Keratinocyte (primary cell): ENCODE data around the gene RUSC1.

ENCODE experiments used
- EZH2 ChIP-seq: IDR thresholded peaks from one replicate; pipeline ENCODE4 v1.6.1; 2012; ENCODE audit warnings: inconsistent platforms, mild to moderate bottlenecking, low read length, moderate library complexity
- TF ChIP-seq, protein P1 (sequence below), 3 experiments: IDR thresholded peaks in 1 of 3; conservative IDR thresholded peaks in 1 of 3; optimal IDR thresholded peaks in 1 of 3; 2 replicates in 2 of 3; 3 replicates in 1 of 3; pipeline versions ENCODE3 to v1.5.1; 2011; ENCODE audit warnings: low read length in 3 of 3, mild to moderate bottlenecking in 3 of 3, moderate library complexity in 2 of 3, control low read depth in 1 of 3, inconsistent platforms in 1 of 3; ENCODE audit not compliant: insufficient read depth in 2 of 3; ENCODE audit errors: extremely low read depth in 1 of 3

DNA sequence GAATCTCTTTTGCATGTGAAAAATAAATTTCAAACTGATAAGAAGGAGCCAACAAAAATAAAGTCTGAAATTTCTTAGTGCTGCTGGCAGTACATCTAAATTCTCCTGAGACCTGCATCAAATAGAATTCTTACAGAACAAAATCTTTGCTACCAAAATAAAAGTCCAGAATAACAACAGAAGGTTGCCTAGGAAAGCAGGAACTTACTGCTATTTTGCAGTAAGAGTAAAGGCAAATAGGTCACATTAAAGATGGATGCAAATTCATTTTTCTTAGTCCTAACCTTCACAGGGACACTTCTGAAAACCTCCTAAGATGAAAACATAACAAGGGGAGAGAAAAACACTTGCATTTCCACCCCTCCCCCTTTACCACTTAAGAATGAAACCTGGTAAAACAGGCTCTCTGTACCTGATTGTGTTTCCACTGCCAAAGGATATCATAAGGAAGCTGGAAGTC is 59.0 kb downstream of the RUSC1 start:
- TF ChIP-seq EZH2 = no peak
- TF ChIP-seq, protein P1, sequence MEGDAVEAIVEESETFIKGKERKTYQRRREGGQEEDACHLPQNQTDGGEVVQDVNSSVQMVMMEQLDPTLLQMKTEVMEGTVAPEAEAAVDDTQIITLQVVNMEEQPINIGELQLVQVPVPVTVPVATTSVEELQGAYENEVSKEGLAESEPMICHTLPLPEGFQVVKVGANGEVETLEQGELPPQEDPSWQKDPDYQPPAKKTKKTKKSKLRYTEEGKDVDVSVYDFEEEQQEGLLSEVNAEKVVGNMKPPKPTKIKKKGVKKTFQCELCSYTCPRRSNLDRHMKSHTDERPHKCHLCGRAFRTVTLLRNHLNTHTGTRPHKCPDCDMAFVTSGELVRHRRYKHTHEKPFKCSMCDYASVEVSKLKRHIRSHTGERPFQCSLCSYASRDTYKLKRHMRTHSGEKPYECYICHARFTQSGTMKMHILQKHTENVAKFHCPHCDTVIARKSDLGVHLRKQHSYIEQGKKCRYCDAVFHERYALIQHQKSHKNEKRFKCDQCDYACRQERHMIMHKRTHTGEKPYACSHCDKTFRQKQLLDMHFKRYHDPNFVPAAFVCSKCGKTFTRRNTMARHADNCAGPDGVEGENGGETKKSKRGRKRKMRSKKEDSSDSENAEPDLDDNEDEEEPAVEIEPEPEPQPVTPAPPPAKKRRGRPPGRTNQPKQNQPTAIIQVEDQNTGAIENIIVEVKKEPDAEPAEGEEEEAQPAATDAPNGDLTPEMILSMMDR (optimal IDR thresholded peaks at IDR 0.05 in 1 of 3, IDR thresholded peaks at IDR 0.05 in 1 of 3, conservative IDR thresholded peaks at IDR 0.05 in 1 of 3; ENCODE audit: extremely low read depth in 1 of 3, insufficient read depth in 2 of 3, low read length in 3 of 3) = no peak
